Gastroesophageal sphincter (tissue), 4 donors: ENCODE results near the gene JMJD4. TPM values are rescaled to one million over a fixed set of nuclear protein-coding genes. Genes with fewer than 3 reads are reported as not detected.
"Not testable (repeated sequence)": the region's sequence is repeated elsewhere in the genome, so short reads cannot be mapped to it uniquely, and the experiment has no call there.

Experiments used
- ATAC-seq: fragments of 150-250 bp; one replicate; pipeline ENCODE4 v1.9.1; 2016; ENCODE audit warnings: mild to moderate bottlenecking, moderate library complexity
- H3K27ac ChIP-seq, 4 donors: fragments of 200-600 bp; sonication (generic) in 3 of 4; 1 replicate in 3 of 4; 2 replicates in 1 of 4; pipeline ENCODE4 v1.5.1; 2016 to 2019
- H3K27me3 ChIP-seq: fragments of 200-600 bp; sonication (generic); one replicate; pipeline ENCODE4 v1.5.1; 2019
- H3K36me3 ChIP-seq, 2 donors: fragments of 200-600 bp; sonication (generic); one replicate each; pipeline ENCODE4 v1.5.1; 2019; ENCODE audit warnings: control low read depth in 1 of 2
- H3K4me1 ChIP-seq, 3 donors: fragments of 200-600 bp; sonication (generic); 1 replicate in 2 of 3; 2 replicates in 1 of 3; pipeline ENCODE4 v1.5.1; 2016 to 2019; ENCODE audit warnings: control low read depth in 2 of 3
- H3K4me3 ChIP-seq, 2 donors: fragments of 200-600 bp; sonication (generic); one replicate each; pipeline ENCODE4 v1.5.1; 2019; ENCODE audit warnings: mild to moderate bottlenecking in 1 of 2, moderate library complexity in 1 of 2
- H3K9me3 ChIP-seq, 3 donors: fragments of 200-600 bp; sonication (generic); one replicate each; pipeline ENCODE4 v1.5.1; 2017 to 2019; ENCODE audit warnings: control low read depth in 2 of 3
- CTCF ChIP-seq, 4 experiments: fragments of 200-600 bp in 2 of 4; fragments of 450-650 bp in 2 of 4; sonication (generic) in 1 of 4; IDR thresholded peaks; one replicate each; pipeline ENCODE4 v1.5.1; 2017 to 2019; ENCODE audit warnings: antibody characterized with exemption in 4 of 4, mild to moderate bottlenecking in 2 of 4, moderate library complexity in 2 of 4
- EP300 ChIP-seq: sonication (generic); formaldehyde crosslinking; IDR thresholded peaks from one replicate; pipeline ENCODE4 v1.6.1; 2017; ENCODE audit warnings: antibody characterized with exemption, mild to moderate bottlenecking
- POLR2A ChIP-seq, 2 donors: fragments of 450-650 bp; IDR thresholded peaks; one replicate each; pipeline ENCODE4 v1.6.1; 2017; ENCODE audit warnings: antibody characterized with exemption in 2 of 2, mild to moderate bottlenecking in 2 of 2, moderate library complexity in 1 of 2
- POLR2AphosphoS5 ChIP-seq: sonication (generic); formaldehyde crosslinking; IDR thresholded peaks from one replicate; pipeline ENCODE4 v1.6.1; 2017; ENCODE audit warnings: antibody characterized with exemption
- WGBS, 2 donors: methylation state at CpG; one replicate each; pipeline ENCODE4 v1.1.5; 2018; ENCODE audit warnings: low coverage in 1 of 2; 5-methylcytosine and 5-hydroxymethylcytosine counted together
- total RNA-seq, 4 donors: library from RNA; depleted of rRNA; stranded (reverse); fragments of >200 nt; gene quantifications; one replicate each; pipeline ENCODE4 v1.1.0, GENCODE V29; 2016

JMJD4 gene
- total RNA-seq, 4 donors from 2014 or later = 13.8 to 19.5 (median 17.0) TPM

- H3K27me3 ChIP-seq = no peaks in the 10 kb centered on the region
- TF ChIP-seq POLR2AphosphoS5 = no peak
- TF ChIP-seq POLR2A (IDR thresholded peaks at IDR 0.05) = no peak
- no peak for TF ChIP-seq CTCF (IDR thresholded peaks at IDR 0.05)
- TF ChIP-seq EP300 = no peak
- WGBS, 2 donors = 70 to 73% methylated on average over 1 of the region's 1 CpG
- H3K4me1 ChIP-seq = no peaks in the 10 kb centered on the region
- ATAC-seq = no peak
- peaks cover 0 to 47% (median 0%) of the 10 kb centered on the region in 3 donors for H3K9me3 ChIP-seq
- H3K4me3 ChIP-seq = no peak overlapping the region
- no peak overlapping the region for H3K27ac ChIP-seq
- no peaks in the 10 kb centered on the region for H3K36me3 ChIP-seq
Measured at GRCh38 chr1:227709451-227709850, 25.7 kb downstream of the JMJD4 start.

GRCh38 chr1:227707846-227708245 lies 27.3 kb downstream of the JMJD4 start:
- 40 to 59% methylated on average over 1 of the region's 1 CpG for WGBS, 2 donors
- Histone ChIP-seq H3K27me3 (no peaks in the 10 kb centered on the region), H3K4me1 (no peaks in the 10 kb centered on the region), H3K4me3 (no peak overlapping the region), H3K27ac (no peak overlapping the region), H3K9me3 (peaks cover 0 to 48% (median 0%) of the 10 kb centered on the region in 3 donors), H3K36me3 (no peaks in the 10 kb centered on the region)
- TF ChIP-seq EP300 = no peak
- TF ChIP-seq POLR2A (IDR thresholded peaks at IDR 0.05) = no peak
- no peak for TF ChIP-seq CTCF (IDR thresholded peaks at IDR 0.05)
- TF ChIP-seq POLR2AphosphoS5 = no peak
- ATAC-seq = no peak

- peaks cover 0 to 56% (median 2%) of the 10 kb centered on the region in 3 donors for H3K9me3 ChIP-seq
- H3K4me3 ChIP-seq, ATAC-seq, H3K36me3 ChIP-seq, H3K27ac ChIP-seq, H3K27me3 ChIP-seq, H3K4me1 ChIP-seq: not testable (repeated sequence)
- 77 to 100% methylated on average over 1 of the region's 1 CpG for WGBS, 2 donors
Measured at GRCh38 chr1:227701631-227702030, 33.5 kb downstream of the JMJD4 start.

- WGBS, 2 donors = 92 to 100% methylated on average over 1 to 2 of the region's 3 CpGs
- Histone ChIP-seq H3K9me3 (peaks cover 0 to 43% (median 3%) of the 10 kb centered on the region in 3 donors), H3K27ac (no peak overlapping the region), H3K36me3 (no peaks in the 10 kb centered on the region), H3K27me3 (no peaks in the 10 kb centered on the region), H3K4me1 (no peaks in the 10 kb centered on the region), H3K4me3 (no peak overlapping the region)
- no peak for ATAC-seq
- no peak for TF ChIP-seq EP300
- no peak for TF ChIP-seq POLR2AphosphoS5
- no peak for TF ChIP-seq POLR2A (IDR thresholded peaks at IDR 0.05)
- TF ChIP-seq CTCF (IDR thresholded peaks at IDR 0.05) = no peak
Measured at GRCh38 chr1:227697321-227697864, 37.7 kb downstream of the JMJD4 start.

- H3K27ac ChIP-seq = no peak overlapping the region
- H3K9me3 ChIP-seq = peaks cover 0 to 87% (median 0%) of the 10 kb centered on the region in 3 donors
- TF ChIP-seq POLR2AphosphoS5 = no peak
- no peak for TF ChIP-seq CTCF (IDR thresholded peaks at IDR 0.05)
- TF ChIP-seq EP300 = no peak
- TF ChIP-seq POLR2A (IDR thresholded peaks at IDR 0.05) = no peak
- no peak overlapping the region for H3K4me3 ChIP-seq
- H3K36me3 ChIP-seq = no peaks in the 10 kb centered on the region
- H3K27me3 ChIP-seq = no peaks in the 10 kb centered on the region
- 88 to 90% methylated on average over 4 to 8 of the region's 8 CpGs for WGBS, 2 donors
- H3K4me1 ChIP-seq = no peaks in the 10 kb centered on the region
- no peak for ATAC-seq
Measured at GRCh38 chr1:227685807-227686206, 49.3 kb downstream of the JMJD4 start.

Other genes starting within 250 kb of the JMJD4 start
- gene ZNF678, start 171.7 kb downstream of the JMJD4 start, total RNA-seq = 1 to 10 TPM; 4.3 to 10.0 (median 6.3) TPM
- 10 to 100 TPM; 27.1 to 47.0 (median 35.6) TPM for gene SNAP47, start 133 bp upstream of the JMJD4 start, total RNA-seq
- not detected for gene PRSS38, start 80.4 kb upstream of the JMJD4 start, total RNA-seq
- 10 to 100 TPM in 1 of 4 donors, 1 to 10 TPM in 3; 5.4 to 14.0 (median 6.6) TPM for gene WNT9A, start 212.6 kb upstream of the JMJD4 start, total RNA-seq